Measurements from ENCODE around the gene GTF2I. TPM values are rescaled to one million over a fixed set of nuclear protein-coding genes. Genes with fewer than 3 reads are reported as not detected.
"Not testable (repeated sequence)": the region's sequence is repeated elsewhere in the genome, so short reads cannot be mapped to it uniquely, and the experiment has no call there.

GTF2I gene
- polyA plus RNA-seq, 3 donors, result 31.8 to 95.6 (median 35.7) TPM

GRCh38 chr7:74690474-74690873, 33.0 kb downstream of the GTF2I start:
- WGBS, 3 donors, result 76 to 89% (median 86%) methylated on average over 3 of the region's 3 CpGs
- H3K27ac ChIP-seq (ENCODE audit: low read depth, low read length), result no peak overlapping the region

- WGBS, 3 donors, result 96 to 97% (median 96%) methylated on average over 6 of the region's 6 CpGs
- not testable (repeated sequence) for H3K27ac ChIP-seq (ENCODE audit: low read depth, low read length)
Measured at GRCh38 chr7:74704419-74704818, 46.9 kb downstream of the GTF2I start.

- 86 to 92% (median 91%) methylated on average over 12 of the region's 12 CpGs for WGBS, 3 donors
- H3K27ac ChIP-seq (ENCODE audit: low read depth, low read length), result no peak overlapping the region
Measured at GRCh38 chr7:74707238-74707637, 49.7 kb downstream of the GTF2I start.

- no peak overlapping the region for H3K27ac ChIP-seq (ENCODE audit: low read depth, low read length)
- WGBS, 3 donors, result 76 to 81% (median 80%) methylated on average over 7 of the region's 7 CpGs
Measured at GRCh38 chr7:74708569-74709275, 51.2 kb downstream of the GTF2I start.

- WGBS, 3 donors, result 87 to 96% (median 93%) methylated on average over 10 of the region's 10 CpGs
- H3K27ac ChIP-seq (ENCODE audit: low read depth, low read length), result no peak overlapping the region
Measured at GRCh38 chr7:74709880-74710671, 52.6 kb downstream of the GTF2I start.

GRCh38 chr7:74713567-74713966, 56.0 kb downstream of the GTF2I start:
- no peak overlapping the region for H3K27ac ChIP-seq (ENCODE audit: low read depth, low read length)

GRCh38 chr7:74717889-74718288, 60.4 kb downstream of the GTF2I start:
- 84 to 94% (median 89%) methylated on average over 9 of the region's 9 CpGs for WGBS, 3 donors
- H3K27ac ChIP-seq (ENCODE audit: low read depth, low read length), result no peak overlapping the region

- WGBS, 3 donors, result 83 to 95% (median 87%) methylated on average over 1 of the region's 1 CpG
- H3K27ac ChIP-seq (ENCODE audit: low read depth, low read length), result no peak overlapping the region
Measured at GRCh38 chr7:74718336-74718735, 60.8 kb downstream of the GTF2I start.

- H3K27ac ChIP-seq (ENCODE audit: low read depth, low read length), result no peak overlapping the region
- 40 to 94% (median 88%) methylated on average over 16 of the region's 16 CpGs for WGBS, 3 donors
Measured at GRCh38 chr7:74722153-74722552, 64.6 kb downstream of the GTF2I start.

- H3K27ac ChIP-seq (ENCODE audit: low read depth, low read length), result no peak overlapping the region
- 80 to 94% (median 91%) methylated on average over 1 of the region's 1 CpG for WGBS, 3 donors
Measured at GRCh38 chr7:74725840-74726239, 68.3 kb downstream of the GTF2I start.

- no peak overlapping the region for H3K27ac ChIP-seq (ENCODE audit: low read depth, low read length)
- 89 to 92% (median 92%) methylated on average over 8 of the region's 8 CpGs for WGBS, 3 donors
Measured at GRCh38 chr7:74726309-74727101, 69.0 kb downstream of the GTF2I start.

- WGBS, 3 donors, result no CpG with 5 or more reads among the region's 10 CpGs
- not testable (repeated sequence) for H3K27ac ChIP-seq (ENCODE audit: low read depth, low read length)
Measured at GRCh38 chr7:74728686-74729085, 71.2 kb downstream of the GTF2I start.

- H3K27ac ChIP-seq (ENCODE audit: low read depth, low read length), result not testable (repeated sequence)
- no CpG with 5 or more reads among the region's 5 CpGs for WGBS, 3 donors
Measured at GRCh38 chr7:74730186-74730585, 72.7 kb downstream of the GTF2I start.

- H3K27ac ChIP-seq (ENCODE audit: low read depth, low read length), result not testable (repeated sequence)
- WGBS, 3 donors, result no CpG with 5 or more reads among the region's 14 CpGs
Measured at GRCh38 chr7:74739974-74740703, 82.6 kb downstream of the GTF2I start.

GRCh38 chr7:74743936-74744557, 86.5 kb downstream of the GTF2I start:
- no CpG with 5 or more reads among the region's 9 CpGs for WGBS, 3 donors
- not testable (repeated sequence) for H3K27ac ChIP-seq (ENCODE audit: low read depth, low read length)

- no CpG with 5 or more reads among the region's 9 CpGs for WGBS, 3 donors
- not testable (repeated sequence) for H3K27ac ChIP-seq (ENCODE audit: low read depth, low read length)
Measured at GRCh38 chr7:74753921-74754482, 96.5 kb downstream of the GTF2I start.

GRCh38 chr7:74756673-74757072, 99.2 kb downstream of the GTF2I start:
- H3K27ac ChIP-seq (ENCODE audit: low read depth, low read length), result not testable (repeated sequence)
- no CpG with 5 or more reads among the region's 5 CpGs for WGBS, 3 donors

GRCh38 chr7:74758268-74758667, 100.8 kb downstream of the GTF2I start:
- WGBS, 3 donors, result no CpG with 5 or more reads among the region's 7 CpGs
- not testable (repeated sequence) for H3K27ac ChIP-seq (ENCODE audit: low read depth, low read length)
